IMR-90 (cell line): Measurements from ENCODE around the gene ZNF425. TPM values are rescaled to one million over a fixed set of nuclear protein-coding genes. Genes with fewer than 3 reads are reported as not detected.

Source experiments
- ATAC-seq: fragments of 200-7000 bp; cut with Tn5 transposase; 2 replicates; pipeline ENCODE4 v1.9.1; 2020; ENCODE audit warnings: low read depth, mild to moderate bottlenecking, moderate library complexity
- BruUV-seq: library from RNA; stranded (reverse); fragments of 400-500 nt; replicated peaks from 2 replicates; lab custom pipeline; 2021; lab: Mats Ljungman, UMichigan
- CTCF ChIA-PET: fragments of 300-600 bp; formaldehyde crosslinking; extraction: SDS; loops from one replicate; lab custom pipeline; 2021; ENCODE audit warnings: antibody characterized with exemption; lab: Yijun Ruan, JAX
- POLR2A ChIA-PET: fragments of 300-600 bp; sonication (Branson Sonifier 250); formaldehyde crosslinking; loops from one replicate; lab custom pipeline; 2022; ENCODE audit warnings: antibody characterized with exemption; ENCODE audit not compliant: unreplicated experiment; lab: Charles Lee
- DNase-seq: peaks from one replicate; pipeline ENCODE4 v3.0.0; 2013
- H2AFZ ChIP-seq: replicated peaks from 2 replicates; pipeline ENCODE3; 2013; ENCODE audit warnings: low read length, mild to moderate bottlenecking; ENCODE audit not compliant: poor library complexity
- H2AK5ac ChIP-seq: 2 replicates; pipeline ENCODE4 v1.6.1; 2013; ENCODE audit warnings: low read depth, low read length, inconsistent platforms
- H2AK9ac ChIP-seq: replicated peaks from 2 replicates; pipeline ENCODE3; 2013; ENCODE audit warnings: mild to moderate bottlenecking, low read depth, low read length, moderate library complexity; ENCODE audit not compliant: poor library complexity
- H2BK120ac ChIP-seq: 2 replicates; pipeline ENCODE4 v1.6.1; 2013; ENCODE audit warnings: low read depth, low read length, inconsistent platforms
- H2BK15ac ChIP-seq: 3 replicates; pipeline ENCODE4 v1.6.1; 2013; ENCODE audit warnings: low read depth, low read length, inconsistent platforms
- H2BK20ac ChIP-seq: 2 replicates; pipeline ENCODE4 v1.6.1; 2013; ENCODE audit warnings: low read depth, mild to moderate bottlenecking, inconsistent platforms, low read length, moderate library complexity
- H2BK5ac ChIP-seq: 2 replicates; pipeline ENCODE4 v1.6.1; 2013; ENCODE audit warnings: mild to moderate bottlenecking, low read depth, low read length, inconsistent platforms; ENCODE audit not compliant: poor library complexity, severe bottlenecking
- H3K14ac ChIP-seq: replicated peaks from 2 replicates; pipeline ENCODE4 v1.6.1; 2013; ENCODE audit warnings: low read depth, low read length, inconsistent platforms
- H3K18ac ChIP-seq: 2 replicates; pipeline ENCODE4 v1.6.1; 2013; ENCODE audit warnings: low read depth, low read length, control low read depth
- H3K23ac ChIP-seq: 2 replicates; pipeline ENCODE4 v1.6.1; 2013; ENCODE audit warnings: low read depth, low read length, inconsistent platforms
- H3K27ac ChIP-seq: 2 replicates; pipeline ENCODE4 v1.5.1; 2013; ENCODE audit warnings: mild to moderate bottlenecking, control low read depth, low read length; ENCODE audit not compliant: insufficient read depth
- H3K27me3 ChIP-seq: 2 replicates; pipeline ENCODE4 v1.6.1; 2013; ENCODE audit warnings: low read length; ENCODE audit not compliant: control insufficient read depth, insufficient read depth
- H3K36me3 ChIP-seq: 2 replicates; pipeline ENCODE4 v1.6.1; 2013; ENCODE audit warnings: low read length, mixed read lengths; ENCODE audit not compliant: control insufficient read depth, insufficient read depth
- H3K4ac ChIP-seq: 2 replicates; pipeline ENCODE4 v1.6.1; 2013; ENCODE audit warnings: low read depth, low read length, inconsistent platforms
- H3K4me1 ChIP-seq: 2 replicates; pipeline ENCODE4 v1.6.1; 2013; ENCODE audit warnings: low read length, mixed read lengths; ENCODE audit not compliant: control insufficient read depth, insufficient read depth
- H3K4me2 ChIP-seq: 2 replicates; pipeline ENCODE4 v1.6.1; 2013; ENCODE audit warnings: low read depth, mild to moderate bottlenecking, control low read depth, low read length, moderate library complexity
- H3K4me3 ChIP-seq: 2 replicates; pipeline ENCODE4 v1.5.1; 2013; ENCODE audit warnings: low read depth, mild to moderate bottlenecking, control low read depth, low read length, moderate library complexity; ENCODE audit not compliant: insufficient read depth
- H3K56ac ChIP-seq: 2 replicates; pipeline ENCODE4 v1.6.1; 2013; ENCODE audit warnings: low read length, inconsistent platforms; ENCODE audit not compliant: insufficient read depth; ENCODE audit errors: extremely low read depth
- H3K79me1 ChIP-seq, 2 experiments: 2 replicates each; pipeline ENCODE4 v1.6.1; 2013; ENCODE audit warnings: low read length in 2 of 2, inconsistent platforms in 1 of 2, low read depth in 1 of 2
- H3K9ac ChIP-seq: 2 replicates; pipeline ENCODE4 v1.6.1; 2013; ENCODE audit warnings: low read depth, low read length, control low read depth
- H3K9me1 ChIP-seq: 2 replicates; pipeline ENCODE4 v1.6.1; 2013; ENCODE audit warnings: low read length, inconsistent platforms; ENCODE audit not compliant: insufficient read depth
- H3K9me3 ChIP-seq: 2 replicates; pipeline ENCODE4 v1.6.1; 2013; ENCODE audit warnings: low read length; ENCODE audit not compliant: control insufficient read depth, insufficient read depth
- H4K20me1 ChIP-seq: 2 replicates; pipeline ENCODE4 v1.6.1; 2013; ENCODE audit warnings: low read length, inconsistent platforms; ENCODE audit not compliant: insufficient read depth
- H4K5ac ChIP-seq: 2 replicates; pipeline ENCODE4 v1.6.1; 2013; ENCODE audit warnings: mild to moderate bottlenecking, low read depth, low read length, control low read depth
- H4K8ac ChIP-seq, 2 experiments: 2 replicates each; pipeline ENCODE4 v1.6.1; 2013; ENCODE audit warnings: low read depth in 2 of 2, low read length in 2 of 2, control low read depth in 1 of 2, inconsistent platforms in 1 of 2
- H4K91ac ChIP-seq: 2 replicates; pipeline ENCODE4 v1.6.1; 2013; ENCODE audit warnings: low read depth, low read length, inconsistent platforms; ENCODE audit not compliant: insufficient read depth
- FOS ChIP-seq: fragments of 150-350 bp; IDR thresholded peaks from 2 replicates; pipeline ENCODE4 v1.6.1; 2016; ENCODE audit warnings: low read depth, low read length
- WGBS, 2 experiments: methylation state at CpG; one replicate each; pipeline versions ENCODE4 v1.1.5 to v1.1.7; 2013; ENCODE audit warnings: missing lambda C conversion rate in 2 of 2; ENCODE audit not compliant: insufficient read length in 1 of 2; ENCODE audit errors: extremely low coverage in 2 of 2; 5-methylcytosine and 5-hydroxymethylcytosine counted together
- dilution Hi-C: fragments of 300-500 bp; cut with HindIII; formaldehyde crosslinking; loops from one replicate; pipeline ENCODE4 v1.14.3; 2018; ENCODE audit warnings: low sequenced_read_pairs; ENCODE audit not compliant: unreplicated experiment
- in situ Hi-C: fragments of 300-500 bp; cut with MboI; formaldehyde crosslinking; loops from 3 replicates; pipeline ENCODE4 v1.14.3; 2019; ENCODE audit warnings: low sequenced_read_pairs, inconsistent platforms, mixed read lengths
- intact Hi-C: fragments of 100-400 bp; cut with micrococcal nuclease; formaldehyde crosslinking; loops from 2 replicates; pipeline ENCODE4 v1.10.0; 2022
- polyA plus RNA-seq, 3 experiments: library from polyadenylated mRNA; depleted of rRNA; stranded (reverse); fragments of >200 nt; gene quantifications; 2 replicates each; pipeline ENCODE4 v1.2.3, GENCODE V29; 2012; ENCODE audit warnings: low replicate concordance in 1 of 3
- total RNA-seq: library from RNA; depleted of rRNA; stranded (reverse); fragments of >200 nt; gene quantifications from 2 replicates; pipeline ENCODE4 v1.2.3, GENCODE V29; 2012

ZNF425 gene
- total and polyA plus RNA-seq, 2 of the 4 experiments (the other 2 are of a cell fraction), result 1.2 to 2.3 TPM

GRCh38 chr7:149067869-149068268 is 58.3 kb downstream of the ZNF425 start:
- Histone ChIP-seq H2AFZ (no peak overlapping the region), H3K56ac (no peak overlapping the region), H3K4me1 (no peaks in the 10 kb centered on the region), H4K5ac (no peak overlapping the region), H2AK9ac (no peak overlapping the region), H3K4me3 (no peak overlapping the region), H3K9me1 (no peaks in the 10 kb centered on the region), H4K20me1 (no peaks in the 10 kb centered on the region; the same call in 1 of the 2 replicates), H2BK120ac (no peak overlapping the region), H4K8ac (no peak overlapping the region), H3K4me2 (no peak overlapping the region), H3K23ac (no peak overlapping the region), H3K14ac (no peak overlapping the region), H2BK20ac (no peak overlapping the region), H3K27me3 (no peaks in the 10 kb centered on the region), H3K9me3 (no peaks in the 10 kb centered on the region), H3K18ac (no peak overlapping the region), H3K9ac (no peak overlapping the region), H3K4ac (no peak overlapping the region), H3K79me1 (0 out of 4 replicates have a peak, but pooled peaks cover 0 to 4% of the 10 kb centered on the region in 2 experiments), H2BK5ac (no peak overlapping the region), H2AK5ac (no peak overlapping the region), H4K91ac (no peak overlapping the region), H3K27ac (no peak overlapping the region), H3K36me3 (peaks cover 21% of the 10 kb centered on the region), H2BK15ac (no peak overlapping the region)
- BruUV-seq, result no TSS peak
- dilution Hi-C loops, result no loop called here
- POLR2A ChIA-PET, result no interaction called here
- intact Hi-C loops, result loop anchor here (5.0 kb wide), 1 partner anchor 81 kb away; no protein-coding TSS in a partner anchor
- ATAC-seq, result no peak
- in situ Hi-C loops, result no loop called here
- DNase-seq, result no peak
- 100% methylated on average over 1 of the region's 4 CpGs; no CpG with 5 or more reads in 1 of the 2 experiments for WGBS, 2 experiments
- TF ChIP-seq FOS, result no peak
- CTCF ChIA-PET, result no interaction called here
